GM12878 (cell line): ENCODE data around the gene ARHGAP26. TPM values are rescaled to one million over a fixed set of nuclear protein-coding genes. Genes with fewer than 3 reads are reported as not detected.

Experiments used
- CREM ChIP-seq: IDR thresholded peaks from 2 replicates; pipeline ENCODE4 v1.6.1; 2014; ENCODE audit warnings: antibody characterized with exemption, low read depth
- DPF2 ChIP-seq: fragments of 450-650 bp; IDR thresholded peaks from 2 replicates; pipeline ENCODE4 v1.6.1; 2017; ENCODE audit warnings: mild to moderate bottlenecking
- E4F1 ChIP-seq: fragments of 450-650 bp; IDR thresholded peaks from 2 replicates; pipeline ENCODE4 v1.6.1; 2018; ENCODE audit warnings: borderline replicate concordance, mild to moderate bottlenecking; ENCODE audit not compliant: partially characterized antibody
- ETV6 ChIP-seq, 2 experiments: fragments of 450-650 bp in 1 of 2; IDR thresholded peaks in 1 of 2; conservative IDR thresholded peaks in 1 of 2; 2 replicates each; pipeline ENCODE4 v1.6.1; 2014; ENCODE audit warnings: antibody characterized with exemption in 1 of 2, borderline replicate concordance in 1 of 2, low read depth in 1 of 2, mild to moderate bottlenecking in 1 of 2, moderate library complexity in 1 of 2
- HCFC1 ChIP-seq: fragments of 150-350 bp; IDR thresholded peaks from 2 replicates; pipeline ENCODE4 v1.6.1; 2014; ENCODE audit warnings: low read length
- HDAC6 ChIP-seq: fragments of 200-600 bp; sonication (generic); IDR thresholded peaks from one replicate; pipeline ENCODE4 v1.8.0; 2017; ENCODE audit warnings: antibody characterized with exemption; ENCODE audit not compliant: unreplicated experiment
- JUNB ChIP-seq: IDR thresholded peaks from 2 replicates; pipeline ENCODE4 v1.6.1; 2016; ENCODE audit warnings: antibody characterized with exemption, mild to moderate bottlenecking
- KLF5 ChIP-seq: fragments of 450-650 bp; IDR thresholded peaks from 2 replicates; pipeline ENCODE4 v1.6.1; 2014; ENCODE audit warnings: mild to moderate bottlenecking; ENCODE audit not compliant: partially characterized antibody
- POLR2AphosphoS5 ChIP-seq: IDR thresholded peaks from 2 replicates; pipeline ENCODE4 v1.6.1; 2011; ENCODE audit warnings: mild to moderate bottlenecking, low read length, inconsistent platforms
- TBL1XR1 ChIP-seq: IDR thresholded peaks from 2 replicates; pipeline ENCODE4 v1.6.1; 2012; ENCODE audit warnings: low read depth, low read length, improper control_type of control experiment
- USF2 ChIP-seq: IDR thresholded peaks from 2 replicates; pipeline ENCODE4 v1.6.1; 2011; ENCODE audit warnings: low read depth, low read length, improper control_type of control experiment, borderline replicate concordance
- ZBED1 ChIP-seq: IDR thresholded peaks from 2 replicates; pipeline ENCODE4 v1.6.1; 2016; ENCODE audit warnings: borderline replicate concordance
- polyA plus RNA-seq, 11 experiments: library from polyadenylated mRNA; depleted of rRNA in 4 of 11; unstranded in 6 of 11; stranded (reverse) in 5 of 11; fragments of >200 nt; fragmentation: Nextera tagmentation in 4 of 11; fragmentation: Illumina TruSeq in 1 of 11; extraction: Ambion mirVana in 4 of 11; extraction: Trizol in 1 of 11; gene quantifications; 1 replicate in 1 of 11; 2 replicates in 10 of 11; pipeline versions ENCODE4 v1.2.1 to v1.2.3, GENCODE V29; 2011 to 2016; ENCODE audit warnings: inconsistent platforms in 2 of 11, missing spikeins in 2 of 11, low read depth in 1 of 11
- total RNA-seq, 4 experiments: library from RNA; depleted of rRNA in 3 of 4; stranded (reverse); fragments of >200 nt in 3 of 4; fragmentation: Illumina TruSeq in 1 of 4; extraction: Trizol in 1 of 4; gene quantifications; 2 replicates each; pipeline versions ENCODE4 v1.2.1 to v1.2.3, GENCODE V29; 2013 to 2021
- TF ChIP-seq, protein P1 (sequence below): fragments of 450-650 bp; IDR thresholded peaks from 2 replicates; pipeline ENCODE4 v1.6.1; 2017; ENCODE audit warnings: mild to moderate bottlenecking, low read depth, inconsistent platforms; ENCODE audit not compliant: poor library complexity, severe bottlenecking

The ARHGAP26 gene
- total and polyA plus RNA-seq, 10 of the 15 experiments (the other 5 are each of a cell fraction or from before 2014, with no cell fraction given): 9.4 to 41.5 (median 19.3) TPM

DNA sequence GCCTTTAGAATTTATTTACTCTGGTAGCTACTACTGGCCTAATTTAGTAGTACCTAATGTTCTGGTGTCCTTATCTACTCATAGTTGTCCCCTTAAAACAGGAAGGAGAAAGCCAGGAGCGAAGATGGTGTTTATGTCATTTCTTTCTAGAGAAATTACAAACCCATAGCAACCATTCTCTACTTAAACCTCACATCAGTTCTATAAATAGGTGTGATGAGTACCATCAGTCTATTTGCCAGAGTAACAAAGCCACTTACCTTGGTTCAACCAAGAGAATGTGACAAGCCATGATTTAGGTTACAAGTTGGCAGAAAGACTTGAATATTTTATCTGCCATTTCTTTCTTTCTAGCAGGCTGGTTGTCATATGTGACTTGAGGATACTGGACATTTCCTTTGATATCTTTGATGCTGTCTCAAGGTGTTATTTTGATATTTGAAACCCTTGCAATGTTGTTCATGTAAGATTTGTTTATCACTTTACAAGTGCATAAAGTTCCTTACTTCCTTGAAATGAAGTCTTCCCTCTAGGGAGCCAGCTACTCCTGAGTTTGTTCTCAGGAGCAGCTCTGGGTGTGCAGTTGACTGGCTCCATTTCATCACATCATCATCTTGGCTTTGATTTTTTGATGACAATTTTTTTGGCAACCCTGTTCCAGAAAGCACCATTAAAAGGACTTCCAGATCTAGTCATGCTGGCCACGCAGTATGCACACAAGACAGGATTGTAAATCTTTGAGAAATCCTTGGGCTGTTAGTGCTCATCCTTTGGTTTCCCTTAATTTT, 286.8 kb downstream of the ARHGAP26 start (continued):
- TF ChIP-seq USF2 (no peak), KLF5 (no peak), ETV6 (conservative IDR thresholded peaks at IDR 0.05 in 1 of 2, IDR thresholded peaks at IDR 0.05 in 1 of 2; ENCODE audit: borderline replicate concordance in 1 of 2, low read depth in 1 of 2) (0 out of 4 replicates have a peak, but pooled peaks of 1 of the 2 experiments have one; percentile 30), POLR2AphosphoS5 (peak; percentile 56; the same call in 1 of the 2 replicates), JUNB (peak; percentile 42; the same call in 1 of the 2 replicates), CREM (peak; percentile 26; the same call in 1 of the 2 replicates), DPF2 (no peak), ZBED1 (peak; percentile 72), E4F1 (no peak), TBL1XR1 (peak; percentile 7; the same call in 1 of the 2 replicates), HCFC1 (no peak), HDAC6 (peak; percentile 21)
- TF ChIP-seq, protein P1, sequence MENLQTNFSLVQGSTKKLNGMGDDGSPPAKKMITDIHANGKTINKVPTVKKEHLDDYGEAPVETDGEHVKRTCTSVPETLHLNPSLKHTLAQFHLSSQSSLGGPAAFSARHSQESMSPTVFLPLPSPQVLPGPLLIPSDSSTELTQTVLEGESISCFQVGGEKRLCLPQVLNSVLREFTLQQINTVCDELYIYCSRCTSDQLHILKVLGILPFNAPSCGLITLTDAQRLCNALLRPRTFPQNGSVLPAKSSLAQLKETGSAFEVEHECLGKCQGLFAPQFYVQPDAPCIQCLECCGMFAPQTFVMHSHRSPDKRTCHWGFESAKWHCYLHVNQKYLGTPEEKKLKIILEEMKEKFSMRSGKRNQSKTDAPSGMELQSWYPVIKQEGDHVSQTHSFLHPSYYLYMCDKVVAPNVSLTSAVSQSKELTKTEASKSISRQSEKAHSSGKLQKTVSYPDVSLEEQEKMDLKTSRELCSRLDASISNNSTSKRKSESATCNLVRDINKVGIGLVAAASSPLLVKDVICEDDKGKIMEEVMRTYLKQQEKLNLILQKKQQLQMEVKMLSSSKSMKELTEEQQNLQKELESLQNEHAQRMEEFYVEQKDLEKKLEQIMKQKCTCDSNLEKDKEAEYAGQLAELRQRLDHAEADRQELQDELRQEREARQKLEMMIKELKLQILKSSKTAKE: no peak
